Activated T-cell treated with anti-CD3 and anti-CD28 coated beads for 24 hours (primary cell): ENCODE data around the gene LGI4.

ENCODE experiments used
- DNase-seq: peaks from one replicate; pipeline ENCODE4 v3.0.0-alpha.2; 2020; ENCODE audit warnings: low read depth

The LGI4 gene

DNA sequence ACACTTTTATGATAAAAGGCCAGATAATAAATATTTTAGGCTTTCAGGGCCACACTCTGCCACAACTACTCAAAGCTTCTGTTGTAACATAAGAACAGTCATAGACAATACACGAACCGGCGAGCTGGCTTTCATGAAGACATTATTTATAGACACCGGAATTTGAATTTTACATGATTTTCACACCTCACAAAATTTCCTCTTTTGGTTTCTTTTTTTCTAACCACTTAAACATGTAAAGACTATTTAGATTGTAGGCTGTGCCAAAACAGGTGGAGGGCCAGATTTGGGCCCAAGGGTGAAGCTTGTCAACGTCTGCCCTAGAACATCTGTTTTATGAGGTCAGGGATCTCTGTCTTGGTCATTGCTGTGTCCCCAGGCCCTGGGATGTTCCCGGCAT is 48.9 kb downstream of the LGI4 start:
- DNase-seq, result no peak

GRCh38 chr19:35084509-35084762 is 50.4 kb downstream of the LGI4 start:
- DNase-seq, result no peak

DNA sequence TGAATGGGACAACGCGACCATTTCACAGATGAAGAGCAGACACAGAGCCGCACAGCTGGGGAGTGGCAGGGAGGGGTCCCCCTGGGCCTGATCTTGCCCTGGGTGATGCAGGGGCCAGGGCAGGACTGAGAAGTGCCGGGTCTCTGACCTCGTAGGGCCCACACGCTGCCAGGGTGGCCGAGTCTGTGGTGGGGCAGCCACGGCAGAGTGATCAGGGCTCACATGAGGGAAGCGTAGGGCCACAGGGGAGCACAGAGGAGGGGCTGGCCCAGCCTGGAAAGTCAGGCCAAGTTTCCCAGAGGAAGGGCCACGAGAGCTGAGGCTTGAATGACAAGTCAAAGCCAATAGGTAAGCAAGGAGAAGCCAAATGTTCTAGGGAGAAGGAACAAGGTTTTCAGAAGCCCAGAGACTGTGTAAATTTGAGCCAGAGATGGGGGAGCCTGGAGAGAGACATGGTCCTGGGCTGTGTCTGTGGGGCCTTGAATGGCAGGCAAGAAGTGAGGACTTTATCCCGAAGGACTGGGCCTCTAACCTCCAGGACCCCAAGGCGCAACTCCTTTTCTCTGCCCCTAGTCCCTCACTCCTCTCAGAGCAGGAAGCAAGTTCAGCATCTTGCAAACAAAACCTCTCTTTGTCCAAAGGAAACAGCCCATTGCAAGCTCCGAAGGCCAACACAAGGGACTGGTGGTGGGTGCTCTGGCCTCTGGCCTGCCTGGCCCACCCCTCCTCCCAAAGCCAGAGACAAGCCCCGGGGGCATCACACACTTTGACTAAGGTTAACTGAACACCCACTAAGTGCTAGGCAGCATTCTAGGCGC is 51.0 kb downstream of the LGI4 start:
- DNase-seq, result no peak

GRCh38 chr19:35081201-35081600 is 53.7 kb downstream of the LGI4 start:
- DNase-seq, result no peak

GRCh38 chr19:35080613-35081170 is 54.2 kb downstream of the LGI4 start:
- DNase-seq, result no peak

DNA sequence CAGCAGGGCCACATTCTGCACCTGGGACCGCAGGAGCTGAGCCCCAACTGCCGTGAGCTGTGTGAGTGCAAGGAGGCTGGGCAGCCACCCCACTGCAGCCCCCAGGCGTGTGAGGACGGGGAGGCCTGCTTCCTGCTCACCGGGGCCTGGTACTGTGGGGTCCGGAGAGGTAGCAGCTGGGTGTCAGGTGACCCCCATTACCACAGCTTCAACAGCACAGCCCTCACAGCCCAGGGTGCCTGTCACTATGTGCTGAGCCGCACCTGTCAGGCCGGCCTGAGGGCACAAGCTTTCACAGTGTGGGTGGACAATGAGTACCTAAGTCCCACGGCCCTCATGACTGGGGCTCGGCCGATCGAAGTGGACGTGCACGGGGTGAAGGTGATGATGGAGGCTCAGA is 55.0 kb downstream of the LGI4 start:
- DNase-seq, result no peak

DNA sequence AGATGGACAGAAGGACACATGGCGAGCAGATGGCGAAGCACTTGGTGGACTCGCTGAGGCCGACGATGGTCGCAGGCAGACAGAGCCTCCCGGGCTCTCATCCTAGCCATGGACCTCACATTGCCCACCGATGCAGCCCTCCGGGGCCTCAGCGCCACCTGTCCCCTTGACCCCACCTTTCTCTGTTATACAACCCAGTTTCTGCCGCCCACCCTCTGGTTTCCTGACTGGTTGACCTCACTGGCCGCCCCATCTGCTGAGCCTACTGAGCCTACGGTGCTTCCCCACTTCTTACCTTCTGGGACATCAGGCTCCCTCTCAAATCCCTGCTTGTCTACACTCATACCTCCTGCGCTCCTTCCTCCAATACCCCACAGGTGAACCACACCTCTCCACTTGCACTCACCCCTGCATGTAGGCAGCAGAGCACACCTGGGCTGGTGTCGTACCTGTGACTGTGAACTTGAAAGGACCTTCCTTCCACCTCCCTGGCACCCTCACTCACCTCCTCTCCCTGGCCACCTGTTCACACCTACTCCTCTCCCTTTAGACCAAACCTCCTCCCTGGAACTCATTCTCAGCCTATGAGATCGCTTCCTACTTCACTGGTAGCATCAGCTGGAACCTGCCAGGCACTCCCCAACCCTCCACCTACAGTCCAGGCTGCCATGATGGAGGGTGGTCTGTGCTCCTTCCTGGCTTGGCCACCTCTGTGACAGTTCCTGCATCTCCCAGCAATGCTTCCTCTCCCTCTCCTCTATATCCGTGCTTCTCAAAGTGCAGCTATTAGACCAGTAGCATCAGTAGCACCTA is 57.2 kb downstream of the LGI4 start:
- no peak for DNase-seq

- DNase-seq, result no peak
These were observed 58.2 kb downstream of the LGI4 start for GRCh38 chr19:35076657-35077056.

GRCh38 chr19:35076026-35076370 is 58.9 kb downstream of the LGI4 start:
- no peak for DNase-seq

DNA sequence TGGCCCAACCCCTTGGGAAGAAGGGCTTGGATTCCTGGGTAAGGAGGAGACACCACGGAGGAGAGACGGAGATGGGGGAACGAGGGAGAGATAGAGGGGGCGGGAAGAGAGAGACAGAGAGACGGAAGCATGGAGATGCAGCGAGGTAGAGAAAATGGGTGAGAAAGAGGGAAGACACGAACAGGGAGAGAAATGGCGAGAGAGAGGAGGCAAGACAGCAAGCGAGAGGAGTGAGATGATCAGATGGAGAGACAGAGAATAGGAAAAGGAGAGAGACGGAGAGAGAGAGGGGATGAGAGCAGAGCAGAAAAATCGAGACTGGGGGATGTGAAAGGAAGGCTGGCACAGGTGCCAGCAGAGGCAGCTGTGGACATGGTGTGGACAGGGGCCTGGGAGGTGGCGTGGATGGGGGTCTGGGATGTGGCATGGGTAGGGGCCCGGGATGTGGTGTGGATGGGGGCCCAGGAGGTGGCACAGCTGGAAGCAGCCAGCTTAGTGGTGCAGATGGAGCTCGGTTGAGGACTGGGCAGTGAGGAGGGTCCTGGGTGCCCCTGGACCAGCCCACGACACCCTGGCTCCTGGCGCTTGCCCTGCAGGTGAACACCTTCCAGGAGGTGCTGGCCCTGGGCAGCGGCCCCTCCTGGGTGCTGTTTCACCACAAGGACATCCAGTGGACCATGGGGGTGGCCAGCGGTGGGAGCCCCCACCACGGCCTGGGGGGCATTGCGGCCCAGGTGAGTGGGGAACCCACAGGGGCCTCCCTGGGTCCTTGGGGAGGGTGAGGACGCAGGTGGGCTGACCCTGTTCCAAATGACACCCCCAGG is 59.4 kb downstream of the LGI4 start:
- no peak for DNase-seq
